GM11168 (cell line): Measurements from ENCODE around the gene SLC25A30.

Experiments
- in situ Hi-C: fragments of 300-500 bp; cut with MboI; formaldehyde crosslinking; loops from one replicate; pipeline ENCODE4 v1.12.0; 2022; ENCODE audit warnings: low sequenced_read_pairs; ENCODE audit not compliant: unreplicated experiment

The SLC25A30 gene

GRCh38 chr13:45417790-45418534 lies at the start of gene SLC25A30:
SLC25A30 (minus strand) TSS chr13:45418373; CDS start chr13:45411425, 6,948 bp downstream.
- in situ Hi-C loops: no loop called here

GRCh38 chr13:45466359-45466758 lies 48.2 kb upstream of the SLC25A30 start:
- in situ Hi-C loops: no loop called here

GRCh38 chr13:45464687-45465453 lies 46.7 kb upstream of the SLC25A30 start, which contains the start of gene COG3:
COG3 (plus strand) TSS chr13:45464939; CDS start chr13:45465037, 98 bp downstream.
- in situ Hi-C loops: no loop called here

DNA sequence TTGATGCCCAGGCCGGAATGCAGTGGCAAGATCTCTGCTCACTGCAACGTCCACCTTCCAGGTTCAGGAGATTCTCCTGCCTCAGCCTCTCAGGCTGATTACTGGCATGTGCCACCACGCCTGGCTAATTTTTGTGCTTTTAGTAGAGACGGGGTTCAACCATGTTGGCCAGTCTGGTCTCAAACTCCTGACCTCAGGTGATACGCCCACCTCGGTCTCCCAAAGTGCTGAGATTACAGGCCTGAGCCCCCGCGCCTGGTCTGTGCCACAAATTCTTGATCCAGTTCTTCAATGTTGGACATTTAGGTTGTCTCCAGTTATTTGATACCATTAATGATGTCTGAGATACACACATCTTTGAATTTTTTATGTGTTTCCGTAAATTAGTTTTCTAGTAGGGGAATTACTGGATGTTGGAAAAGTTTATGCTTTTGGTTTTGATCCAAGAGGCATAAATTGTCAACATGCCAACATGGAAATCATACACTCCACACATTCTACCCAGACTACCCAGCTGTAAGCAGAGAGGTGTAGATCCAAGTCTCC lies 46.0 kb upstream of the SLC25A30 start:
- in situ Hi-C loops: no loop called here

DNA sequence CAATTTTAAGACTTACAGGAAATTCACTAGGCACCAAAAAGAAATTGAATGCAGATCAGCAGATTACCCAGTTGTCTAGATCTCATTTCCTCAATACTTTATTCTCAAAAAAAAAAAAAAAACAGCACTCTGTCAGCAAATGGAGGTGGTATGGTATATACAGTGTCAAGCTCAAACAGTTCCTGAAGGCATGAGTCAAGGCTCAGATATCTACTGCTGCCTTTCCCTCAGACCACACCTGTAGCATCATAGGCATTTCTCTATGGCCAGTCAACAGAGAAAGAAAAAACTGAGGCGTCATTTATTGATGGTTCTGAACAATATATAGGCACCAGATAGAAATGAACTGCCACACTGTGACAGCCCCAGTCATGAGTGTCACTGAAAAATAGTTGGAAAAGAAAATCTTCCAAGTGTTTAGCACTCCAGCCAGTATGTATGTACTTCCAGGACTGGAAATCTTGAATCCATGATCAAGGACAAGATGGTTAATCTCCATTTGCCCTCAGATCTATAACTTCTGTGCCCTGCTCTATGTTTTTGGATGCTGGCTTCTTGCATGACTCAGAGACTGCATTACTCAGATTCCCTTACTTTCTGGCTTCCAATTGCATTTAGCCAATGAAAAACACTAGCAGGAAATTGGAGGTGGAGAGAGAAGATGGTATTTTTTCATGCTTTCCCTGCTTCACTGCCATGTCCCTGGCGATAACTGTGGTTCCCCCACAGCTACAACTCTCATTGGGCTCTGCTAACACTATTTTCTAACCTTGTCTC lies 38.2 kb upstream of the SLC25A30 start:
- in situ Hi-C loops: no loop called here

DNA sequence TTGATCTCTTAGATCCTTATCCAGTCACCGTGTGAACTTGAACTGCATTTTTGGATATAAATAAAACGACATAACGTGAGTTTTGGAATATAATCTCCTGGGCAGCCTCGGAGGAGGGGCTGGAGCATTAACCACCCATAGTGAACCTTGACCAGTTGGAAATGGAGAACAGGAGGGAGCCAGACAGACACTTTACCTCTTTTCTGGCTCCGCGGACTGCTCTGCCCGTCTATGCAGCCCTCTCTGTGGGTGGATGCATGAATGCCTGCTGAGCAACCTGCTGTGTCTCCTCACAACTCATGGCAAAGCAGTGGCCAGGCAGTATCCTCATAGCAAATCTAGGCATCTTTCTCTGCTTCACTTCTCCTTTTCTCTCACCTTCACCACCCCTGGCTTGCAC lies 36.0 kb upstream of the SLC25A30 start:
- in situ Hi-C loops: no loop called here

- in situ Hi-C loops: no loop called here
These were observed 33.1 kb upstream of the SLC25A30 start for GRCh38 chr13:45451282-45451681.

GRCh38 chr13:45448965-45449559 lies 30.9 kb upstream of the SLC25A30 start:
- in situ Hi-C loops: no loop called here

- in situ Hi-C loops: no loop called here
These were observed 29.0 kb upstream of the SLC25A30 start for GRCh38 chr13:45447050-45447661.

- in situ Hi-C loops: no loop called here
These were observed 28.0 kb upstream of the SLC25A30 start for GRCh38 chr13:45446181-45446580.

DNA sequence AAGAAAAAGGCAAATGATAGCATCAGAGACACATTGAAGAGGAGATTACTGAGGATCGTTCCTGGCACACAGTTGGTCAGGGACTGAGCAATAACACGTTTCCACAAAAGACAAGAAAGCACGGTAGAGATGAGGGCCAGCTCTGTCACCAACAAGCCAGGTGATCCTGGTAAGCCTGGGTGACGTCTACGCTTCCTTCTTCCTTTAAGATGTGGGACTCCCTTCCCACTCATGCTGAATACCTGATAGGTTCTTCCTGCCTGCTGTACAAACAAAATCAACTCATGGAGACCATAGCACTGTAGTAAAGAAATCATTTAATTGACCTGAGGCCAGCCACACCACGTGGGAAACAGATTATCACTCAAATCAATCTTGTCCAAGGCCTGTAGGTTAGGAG lies 26.9 kb upstream of the SLC25A30 start:
- in situ Hi-C loops: no loop called here

DNA sequence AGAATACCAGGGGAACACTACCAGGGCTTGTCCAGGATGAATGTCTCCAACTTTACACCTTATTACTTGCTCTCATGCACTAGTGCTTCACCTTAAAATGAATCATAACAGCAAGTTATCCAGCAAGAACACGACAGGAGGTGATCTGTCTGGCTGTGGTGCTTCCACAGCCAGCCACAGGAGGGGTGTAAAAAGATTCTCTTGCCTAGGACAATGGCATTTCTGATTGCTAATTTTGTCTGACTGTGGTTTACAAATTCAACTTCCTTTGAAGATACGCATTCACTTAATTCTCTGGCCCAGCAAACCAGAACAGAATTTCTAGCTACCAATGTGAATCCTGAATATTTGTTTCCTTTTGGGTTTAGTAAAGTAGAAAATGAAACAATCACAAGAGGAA lies 23.5 kb upstream of the SLC25A30 start:
- in situ Hi-C loops: no loop called here

GRCh38 chr13:45439781-45440462 lies 21.7 kb upstream of the SLC25A30 start:
- in situ Hi-C loops: no loop called here

DNA sequence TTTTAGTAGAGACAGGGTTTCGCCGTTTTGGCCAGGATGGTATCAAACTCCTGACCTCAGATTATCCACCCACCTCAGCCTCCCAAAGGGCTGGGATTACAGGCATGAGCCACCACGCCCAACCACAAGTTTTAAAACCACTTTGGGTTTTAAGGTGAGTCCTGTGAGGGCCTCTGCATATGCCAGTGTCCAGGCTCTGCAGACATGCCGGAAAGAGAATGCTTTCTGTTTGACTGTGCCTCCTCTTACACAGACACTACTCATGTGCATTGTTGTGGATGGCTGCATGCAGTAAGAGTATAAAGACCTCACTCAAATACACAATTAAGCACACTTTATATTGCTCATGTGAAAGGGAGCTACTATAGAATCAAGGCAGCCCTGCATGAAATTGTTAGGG lies 20.8 kb upstream of the SLC25A30 start:
- in situ Hi-C loops: no loop called here

- in situ Hi-C loops: no loop called here
These were observed 19.8 kb upstream of the SLC25A30 start for GRCh38 chr13:45437947-45438346.

DNA sequence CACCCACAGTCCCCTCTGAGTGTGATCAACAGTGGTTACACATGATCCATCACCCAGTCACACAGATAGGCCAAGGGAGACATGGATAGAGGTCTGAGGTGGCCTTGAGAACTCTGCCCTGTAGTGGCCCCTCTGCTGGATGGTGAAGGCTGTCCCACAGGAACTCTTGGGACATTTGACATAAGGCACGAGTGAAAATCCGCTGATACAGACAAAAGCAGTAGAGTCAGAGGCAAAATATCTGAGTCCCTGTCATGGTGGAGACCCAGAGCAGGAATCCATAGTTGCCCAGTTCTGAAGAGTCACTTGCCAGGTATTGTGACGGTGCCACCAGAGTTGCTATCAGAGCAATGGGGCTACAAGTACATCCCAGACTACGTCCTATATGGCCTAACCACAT lies 18.8 kb upstream of the SLC25A30 start:
- in situ Hi-C loops: no loop called here

- in situ Hi-C loops: no loop called here
These were observed 18.2 kb upstream of the SLC25A30 start for GRCh38 chr13:45436332-45436731.

- in situ Hi-C loops: no loop called here
These were observed 16.6 kb upstream of the SLC25A30 start for GRCh38 chr13:45434556-45435371.
